Measurements from ENCODE around the gene EHMT1. TPM values are rescaled to one million over a fixed set of nuclear protein-coding genes. Genes with fewer than 3 reads are reported as not detected.
"Not testable (repeated sequence)": the region's sequence is repeated elsewhere in the genome, so short reads cannot be mapped to it uniquely, and the experiment has no call there.

The EHMT1 gene
- total and polyA plus RNA-seq, 2 of the 8 experiments (the other 6 are each of a cell fraction or from before 2014, with no cell fraction given) = 95.7 to 163 TPM

- H3K4ac ChIP-seq (replicated peaks; ENCODE audit: insufficient read length, low read depth, low read length); H3K18ac ChIP-seq (ENCODE audit: extremely low read depth, low read length); H3K4me2 ChIP-seq (ENCODE audit: insufficient read depth in 1 of 2, low read depth in 2 of 2, low read length in 2 of 2); H3K27me3 ChIP-seq (replicated peaks in 1 of 4; ENCODE audit: control insufficient read depth in 3 of 4, extremely low read depth in 1 of 4, insufficient read depth in 3 of 4, low read length in 3 of 4); H4K8ac ChIP-seq (ENCODE audit: extremely low read depth, insufficient read depth, low read length); H2BK20ac ChIP-seq (ENCODE audit: low read length); FAIRE-seq; H2BK15ac ChIP-seq (ENCODE audit: low read length); H3K4me1 ChIP-seq (replicated peaks in 1 of 4; ENCODE audit: control insufficient read depth in 3 of 4, insufficient read depth in 4 of 4, low read length in 3 of 4); H3K79me1 ChIP-seq (ENCODE audit: low read depth, low read length); POLR2A ChIA-PET (ENCODE audit: partially characterized antibody); H3K9me3 ChIP-seq (ENCODE audit: insufficient read depth in 2 of 2, low read depth in 1 of 2, low read length in 1 of 2); H3K27ac ChIP-seq (ENCODE audit: low read depth, low read length); H2AK5ac ChIP-seq (ENCODE audit: low read depth, low read length); H2BK5ac ChIP-seq (ENCODE audit: low read depth, low read length); H3K9ac ChIP-seq (replicated peaks in 1 of 4; ENCODE audit: extremely low read depth in 1 of 4, low read depth in 3 of 4, low read length in 3 of 4); H3K23ac ChIP-seq (ENCODE audit: insufficient read length); H2BK120ac ChIP-seq (replicated peaks; ENCODE audit: low read depth, low read length); H3K56ac ChIP-seq (replicated peaks; ENCODE audit: insufficient read length, low read depth, low read length); H3K79me2 ChIP-seq (ENCODE audit: control insufficient read depth in 1 of 2, insufficient read depth in 2 of 2, low read length in 2 of 2); H4K20me1 ChIP-seq (replicated peaks in 1 of 2; ENCODE audit: control insufficient read depth in 1 of 2, insufficient read depth in 2 of 2, low read length in 2 of 2); H2AFZ ChIP-seq (ENCODE audit: low read length); H2BK12ac ChIP-seq (ENCODE audit: low read depth, low read length); H4K5ac ChIP-seq (ENCODE audit: insufficient read length, low read depth, low read length); H4K91ac ChIP-seq (replicated peaks; ENCODE audit: insufficient read length, low read length); H3K23me2 ChIP-seq (ENCODE audit: low read depth, low read length); H3K4me3 ChIP-seq (ENCODE audit: extremely low read depth in 1 of 4, insufficient read depth in 2 of 4, low read depth in 3 of 4, low read length in 4 of 4); H3K14ac ChIP-seq (ENCODE audit: insufficient read length); DNase-seq (ENCODE audit: low read depth in 1 of 2, low spot score in 2 of 2): not testable (repeated sequence)
- H3K36me3 ChIP-seq (ENCODE audit: control insufficient read depth in 2 of 4, insufficient read depth in 4 of 4, low read length in 3 of 4) = peaks cover 20 to 70% (median 37%) of the 10 kb centered on the region in 4 experiments
- WGBS, 2 experiments (ENCODE audit: extremely low coverage in 1 of 2, insufficient coverage in 1 of 2, insufficient read length in 1 of 2, insufficient replicate concordance in 2 of 2, low coverage in 1 of 2, low lambda C conversion rate in 2 of 2, missing lambda C conversion rate in 1 of 2) = 95% methylated on average over 15 of the region's 19 CpGs; no CpG with 5 or more reads in 1 of the 2 experiments
- CTCF ChIA-PET (ENCODE audit: partially characterized antibody) = interaction anchor here (1.3 kb wide), 1 partner anchor 107 kb away, joined by 5 read pairs; no protein-coding TSS in a partner anchor
Measured at GRCh38 chr9:137780031-137780430, 161.2 kb downstream of the EHMT1 start.

Measured in H1 (cell line).